K562 (cell line): Measurements from ENCODE around the gene YPEL3. TPM values are rescaled to one million over a fixed set of nuclear protein-coding genes. Genes with fewer than 3 reads are reported as not detected.

Source experiments
- ATAC-seq: fragments of 200-7000 bp; cut with Tn5 transposase; 3 replicates; pipeline ENCODE4 v1.9.1; 2020; ENCODE audit warnings: moderate library complexity
- BruUV-seq: library from RNA; stranded (reverse); fragments of 400-500 nt; replicated peaks from 2 replicates; lab custom pipeline; 2021; lab: Mats Ljungman, UMichigan
- CTCF ChIA-PET: fragments of 300-600 bp; formaldehyde crosslinking; extraction: SDS; loops from one replicate; lab custom pipeline; 2021; ENCODE audit warnings: low intra/inter-chr PET ratio; lab: Yijun Ruan, JAX
- POLR2A ChIA-PET: fragments of 300-600, 350-650 bp; sonication (Branson Sonifier 250); formaldehyde crosslinking; extraction: SDS; loops from one replicate; lab custom pipeline; 2021; ENCODE audit warnings: antibody characterized with exemption, inconsistent platforms; lab: Yijun Ruan, JAX
- DNase-seq, 4 experiments: peaks; one replicate each; pipeline versions ENCODE4 v3.0.0 to v3.0.0-alpha.2; 2011 to 2018; ENCODE audit warnings: low spot score in 3 of 4, mixed read lengths in 3 of 4; ENCODE audit errors: extremely low read depth in 1 of 4
- FAIRE-seq: peaks from 2 replicates; lab custom pipeline; 2011; peaks lifted over from hg19 to GRCh38; lab: Jason Lieb, UNC
- H2AFZ ChIP-seq: 2 replicates; pipeline ENCODE4 v1.6.0; 2011; ENCODE audit warnings: low read depth, low read length, control low read depth, inconsistent platforms
- H3K27ac ChIP-seq: fragments of 200-600 bp; 3 replicates; pipeline ENCODE4 v1.8.0; 2011; ENCODE audit warnings: low read depth, mild to moderate bottlenecking, control low read depth, inconsistent platforms, low read length, moderate library complexity, mixed read lengths; ENCODE audit errors: extremely low read depth
- H3K27me3 ChIP-seq, 2 experiments: fragments of 300-600 bp in 1 of 2; 2 replicates in 1 of 2; 3 replicates in 1 of 2; pipeline versions ENCODE4 v1.6.0 to v1.8.0; 2011; ENCODE audit warnings: inconsistent platforms in 2 of 2, low read length in 2 of 2, mild to moderate bottlenecking in 1 of 2, mixed read lengths in 1 of 2, moderate library complexity in 1 of 2; ENCODE audit not compliant: control insufficient read depth in 2 of 2, insufficient read depth in 2 of 2
- H3K36me3 ChIP-seq: fragments of 300-600 bp; 3 replicates; pipeline ENCODE4 v1.8.0; 2011; ENCODE audit warnings: mild to moderate bottlenecking, low read length, inconsistent platforms; ENCODE audit not compliant: control insufficient read depth, insufficient read depth
- H3K4me1 ChIP-seq, 2 experiments: fragments of 200-600 bp in 1 of 2; replicated peaks in 1 of 2; 2 replicates in 1 of 2; 3 replicates in 1 of 2; pipeline versions ENCODE4 v1.5.1 to v1.8.0; 2011; ENCODE audit warnings: inconsistent platforms in 2 of 2, low read length in 2 of 2, mild to moderate bottlenecking in 1 of 2, mixed read lengths in 1 of 2, moderate library complexity in 1 of 2; ENCODE audit not compliant: control insufficient read depth in 2 of 2, insufficient read depth in 2 of 2
- H3K4me2 ChIP-seq: 2 replicates; pipeline ENCODE4 v1.6.1; 2011; ENCODE audit warnings: low read length, control low read depth, inconsistent platforms, mixed read lengths; ENCODE audit not compliant: insufficient read depth
- H3K4me3 ChIP-seq: fragments of 200-600 bp; sonication (generic), shearing (Covaris generic); 2 replicates; pipeline ENCODE4 v1.5.1; 2016; ENCODE audit warnings: control low read depth, inconsistent platforms
- H3K79me2 ChIP-seq: fragments of 200-600 bp; 3 replicates; pipeline ENCODE4 v1.8.0; 2011; ENCODE audit warnings: low read length, inconsistent platforms; ENCODE audit not compliant: control insufficient read depth, insufficient read depth
- H3K9ac ChIP-seq, 2 experiments: 2 replicates each; pipeline versions ENCODE4 v1.6.0 to v1.6.1; 2011; ENCODE audit warnings: low read depth in 2 of 2, low read length in 2 of 2, control low read depth in 1 of 2, inconsistent platforms in 1 of 2, mild to moderate bottlenecking in 1 of 2, mixed read lengths in 1 of 2; ENCODE audit not compliant: insufficient read depth in 1 of 2
- H3K9me1 ChIP-seq: one replicate; pipeline ENCODE4 v1.6.0; 2011; ENCODE audit warnings: inconsistent platforms, mild to moderate bottlenecking, low read length, moderate library complexity; ENCODE audit not compliant: control insufficient read depth, insufficient read depth
- H3K9me3 ChIP-seq: replicated peaks from 2 replicates; pipeline ENCODE4 v1.5.1; 2011; ENCODE audit warnings: low read depth, low read length, inconsistent platforms; ENCODE audit not compliant: control insufficient read depth, insufficient read depth
- H4K20me1 ChIP-seq: replicated peaks from 2 replicates; pipeline ENCODE4 v1.6.1; 2011; ENCODE audit warnings: low read length, inconsistent platforms, mixed read lengths; ENCODE audit not compliant: control insufficient read depth, insufficient read depth
- DACH1 ChIP-seq: fragments of 450-650 bp; IDR thresholded peaks from 2 replicates; pipeline ENCODE4 v1.6.1; 2018; ENCODE audit not compliant: partially characterized antibody
- MAFG ChIP-seq: fragments of 450-650 bp; conservative IDR thresholded peaks from 2 replicates; pipeline ENCODE4 v1.6.1; 2016; ENCODE audit warnings: missing genetic modification characterization, missing compliant biosample characterization
- POLR2G ChIP-seq: fragments of 200-400 bp; formaldehyde crosslinking; IDR thresholded peaks from 2 replicates; pipeline ENCODE4 v1.6.1; 2017; ENCODE audit warnings: low read depth, mild to moderate bottlenecking, antibody characterized with exemption, low read length, moderate library complexity
- WGBS: fragments of 100-300 bp; shearing (Covaris generic); methylation state at CpG from one replicate; pipeline ENCODE4 v1.1.6; 2016; ENCODE audit warnings: low coverage, mixed read lengths; ENCODE audit not compliant: insufficient coverage; ENCODE audit errors: missing lambda C conversion rate; 5-methylcytosine and 5-hydroxymethylcytosine counted together
- in situ Hi-C: fragments of 300-500 bp; cut with MboI; formaldehyde crosslinking; loops from 4 replicates; pipeline ENCODE4 v1.15.0; 2018; ENCODE audit warnings: inconsistent platforms, mixed read lengths
- intact Hi-C: fragments of 100-400 bp; cut with micrococcal nuclease; formaldehyde crosslinking; loops from 2 replicates; pipeline ENCODE4 v1.14.2; 2022
- polyA plus RNA-seq, 8 experiments: library from polyadenylated mRNA; depleted of rRNA in 4 of 8; stranded (reverse) in 5 of 8; unstranded in 3 of 8; fragments of >200 nt; fragmentation: Nextera tagmentation in 2 of 8; fragmentation: Illumina TruSeq in 1 of 8; extraction: Ambion mirVana in 2 of 8; extraction: Trizol in 1 of 8; gene quantifications; 2 replicates each; pipeline versions ENCODE4 v1.2.1 to v1.2.3, GENCODE V29; 2011 to 2014; ENCODE audit warnings: inconsistent platforms in 1 of 8, missing spikeins in 1 of 8
- total RNA-seq, 7 experiments: library from RNA; depleted of rRNA in 6 of 7; stranded (reverse); fragments of >200 nt in 6 of 7; fragmentation: Illumina TruSeq in 2 of 7; extraction: Trizol in 2 of 7; gene quantifications; 2 replicates each; pipeline versions ENCODE4 v1.2.1 to v1.2.3, GENCODE V29; 2011 to 2021; ENCODE audit warnings: low replicate concordance in 1 of 7
- TF ChIP-seq, protein P1 (sequence below): sonication (generic); formaldehyde crosslinking; IDR thresholded peaks from 2 replicates; pipeline ENCODE4 v1.8.0; 2022; ENCODE audit warnings: missing genetic modification reagents, mild to moderate bottlenecking, borderline replicate concordance
- TF ChIP-seq, protein P2 (sequence below): sonication (generic); formaldehyde crosslinking; IDR thresholded peaks from 2 replicates; pipeline ENCODE4 v1.8.1; 2023; ENCODE audit warnings: mild to moderate bottlenecking, missing genetic modification reagents

Gene YPEL3
- total and polyA plus RNA-seq, 9 of the 15 experiments (the other 6 are each of a cell fraction or from before 2014, with no cell fraction given): 0.41 to 15.0 (median 2.9) TPM

DNA sequence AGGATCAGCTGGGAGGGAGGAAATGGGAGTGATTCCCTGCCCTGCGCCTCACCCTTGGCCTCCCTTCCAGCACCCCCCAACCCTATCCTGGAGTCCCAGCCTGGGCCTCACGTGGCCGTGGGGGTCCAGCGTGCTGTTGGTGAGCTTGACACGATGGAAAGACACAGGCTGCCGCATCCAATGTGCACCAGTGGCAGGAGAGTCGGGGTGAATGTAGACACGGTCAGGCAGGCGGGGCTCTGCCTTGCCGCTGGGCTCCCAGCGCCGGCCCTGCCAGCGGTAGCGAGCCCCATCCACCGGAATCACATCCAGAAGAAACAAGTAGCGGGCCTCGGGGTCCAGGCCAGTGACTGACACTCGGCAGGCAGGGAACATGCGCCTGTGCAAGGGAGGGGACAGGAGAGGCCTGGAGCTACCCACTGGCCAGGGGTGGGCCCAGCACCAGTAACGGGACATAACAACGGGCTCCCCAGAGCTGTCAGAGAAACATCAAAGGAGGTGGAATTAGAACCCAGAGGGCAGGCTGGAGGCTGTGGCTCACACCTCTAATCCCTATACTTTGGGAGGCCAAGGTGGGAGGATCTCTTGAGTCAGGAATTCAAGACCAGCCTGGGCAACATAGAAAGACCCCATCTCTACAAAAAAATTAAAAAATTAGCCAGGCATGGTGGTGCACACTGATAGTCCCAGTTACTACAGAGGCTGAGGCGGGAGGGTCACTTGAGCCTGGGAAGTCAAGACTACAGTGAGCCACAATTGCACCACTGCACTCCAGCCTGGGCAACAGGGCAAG is 7.0 kb downstream of the YPEL3 start:
- ChIA-PET CTCF (no interaction called here), POLR2A (interaction anchor here (0.5 to 4.8 kb wide), 2 partner anchors 10 to 160 kb away, joined by 4 to 59 read pairs; partner anchors contain the start of gene PPP4C)
- ATAC-seq (no peak), FAIRE-seq (no peak), DNase-seq (no peak)
- H3K79me2 ChIP-seq: peaks cover 3% of the 10 kb centered on the region; the same call in 1 of the 3 replicates
- no peaks in the 10 kb centered on the region for H4K20me1 ChIP-seq
- no peak overlapping the region for H3K27ac ChIP-seq
- no peaks in the 10 kb centered on the region for H3K27me3 ChIP-seq
- in situ Hi-C loops (no loop called here), intact Hi-C loops (no loop called here)
- no peak overlapping the region for H3K4me3 ChIP-seq
- BruUV-seq: no TSS peak
- H2AFZ ChIP-seq: no peak overlapping the region
- peaks cover 27% of the 10 kb centered on the region; the same call in 2 of the 3 replicates for H3K36me3 ChIP-seq
- H3K4me2 ChIP-seq: no peak overlapping the region
- H3K4me1 ChIP-seq: peaks cover 13 to 65% of the 10 kb centered on the region in 2 experiments
- no peaks in the 10 kb centered on the region for H3K9me1 ChIP-seq
- peak overlapping the region in 1 of 2 experiments; percentile 79; a peak in 2 of 4 replicates for H3K9ac ChIP-seq
- TF ChIP-seq, protein P1, sequence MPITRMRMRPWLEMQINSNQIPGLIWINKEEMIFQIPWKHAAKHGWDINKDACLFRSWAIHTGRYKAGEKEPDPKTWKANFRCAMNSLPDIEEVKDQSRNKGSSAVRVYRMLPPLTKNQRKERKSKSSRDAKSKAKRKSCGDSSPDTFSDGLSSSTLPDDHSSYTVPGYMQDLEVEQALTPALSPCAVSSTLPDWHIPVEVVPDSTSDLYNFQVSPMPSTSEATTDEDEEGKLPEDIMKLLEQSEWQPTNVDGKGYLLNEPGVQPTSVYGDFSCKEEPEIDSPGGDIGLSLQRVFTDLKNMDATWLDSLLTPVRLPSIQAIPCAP (CRISPR knock-in tag): no peak
- TF ChIP-seq DACH1 (no peak), MAFG (tag) (no peak), POLR2G (0 out of 2 replicates have a peak, but pooled peaks have one; percentile 38)
- TF ChIP-seq, protein P2, sequence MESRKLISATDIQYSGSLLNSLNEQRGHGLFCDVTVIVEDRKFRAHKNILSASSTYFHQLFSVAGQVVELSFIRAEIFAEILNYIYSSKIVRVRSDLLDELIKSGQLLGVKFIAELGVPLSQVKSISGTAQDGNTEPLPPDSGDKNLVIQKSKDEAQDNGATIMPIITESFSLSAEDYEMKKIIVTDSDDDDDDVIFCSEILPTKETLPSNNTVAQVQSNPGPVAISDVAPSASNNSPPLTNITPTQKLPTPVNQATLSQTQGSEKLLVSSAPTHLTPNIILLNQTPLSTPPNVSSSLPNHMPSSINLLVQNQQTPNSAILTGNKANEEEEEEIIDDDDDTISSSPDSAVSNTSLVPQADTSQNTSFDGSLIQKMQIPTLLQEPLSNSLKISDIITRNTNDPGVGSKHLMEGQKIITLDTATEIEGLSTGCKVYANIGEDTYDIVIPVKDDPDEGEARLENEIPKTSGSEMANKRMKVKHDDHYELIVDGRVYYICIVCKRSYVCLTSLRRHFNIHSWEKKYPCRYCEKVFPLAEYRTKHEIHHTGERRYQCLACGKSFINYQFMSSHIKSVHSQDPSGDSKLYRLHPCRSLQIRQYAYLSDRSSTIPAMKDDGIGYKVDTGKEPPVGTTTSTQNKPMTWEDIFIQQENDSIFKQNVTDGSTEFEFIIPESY (CRISPR knock-in tag): peak; percentile 42; the same call in 1 of the 2 replicates
- no peaks in the 10 kb centered on the region for H3K9me3 ChIP-seq
- 87% methylated on average over 20 of the region's 22 CpGs for WGBS
